Epidermal melanocyte (primary cell): Measurements from ENCODE around the gene EFS.
A peak's percentile ranks its signal among the peaks of the same experiment; 100 is the strongest.

ENCODE experiments used
- DNase-seq: peaks from one replicate; pipeline ENCODE4 v3.0.0; 2011; ENCODE audit warnings: low spot score; ENCODE audit not compliant: insufficient read length

The EFS gene

GRCh38 chr14:23359167-23359626 is 5.8 kb downstream of the EFS start:
- DNase-seq = no peak

- DNase-seq = peak; percentile 3
Observed at GRCh38 chr14:23358553-23359166, 6.3 kb downstream of the EFS start.

- no peak for DNase-seq
Observed at GRCh38 chr14:23358042-23358441, 6.9 kb downstream of the EFS start.

DNA sequence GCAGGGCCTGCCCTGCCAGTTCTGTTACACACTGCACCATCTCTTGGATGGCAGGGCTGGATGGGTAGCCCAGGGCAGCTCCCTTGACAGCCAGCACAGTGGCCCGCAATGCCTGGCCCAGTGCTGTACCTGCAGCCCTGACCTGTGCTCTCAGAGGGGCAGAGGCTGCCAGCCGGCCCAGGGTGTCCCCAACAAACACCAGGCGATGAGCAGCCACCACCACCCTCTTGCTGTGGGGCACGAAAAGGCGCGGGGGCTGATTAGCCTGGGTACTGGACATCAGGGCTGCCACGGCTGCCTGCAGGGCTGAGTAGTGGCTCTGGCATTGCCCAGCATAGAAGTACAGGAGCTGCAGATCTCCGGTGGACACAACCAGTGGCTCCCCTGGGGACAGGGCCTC is 7.7 kb downstream of the EFS start:
- no peak for DNase-seq

GRCh38 chr14:23356662-23357061 is 8.3 kb downstream of the EFS start:
- DNase-seq = no peak

DNA sequence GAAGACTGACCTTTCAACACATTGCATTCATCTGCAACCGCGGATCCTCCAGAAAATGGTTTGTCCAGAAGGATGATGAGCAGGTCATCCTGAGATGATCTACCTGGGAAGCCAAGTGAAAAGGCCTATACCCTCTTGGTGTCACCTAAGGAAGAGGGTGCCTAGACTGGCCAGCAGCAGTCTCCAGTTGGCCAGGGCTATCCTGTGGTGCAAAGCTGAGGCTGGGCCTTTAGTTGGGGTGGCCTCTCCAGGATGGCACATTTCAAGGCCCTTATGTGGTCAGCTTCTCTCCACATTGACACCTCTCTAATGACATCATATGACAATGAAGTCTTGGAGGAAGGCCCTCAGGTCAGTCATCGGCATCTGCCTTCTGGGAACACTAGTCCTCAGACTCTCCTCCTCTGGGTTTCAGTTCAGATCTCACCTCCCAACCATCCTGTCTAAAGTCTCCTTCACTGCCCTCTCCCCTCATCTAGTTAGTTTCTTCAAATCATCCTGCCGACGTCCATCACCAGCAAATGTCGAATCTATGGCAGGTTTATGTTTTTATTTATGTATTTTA is 9.0 kb downstream of the EFS start:
- no peak for DNase-seq

- no peak for DNase-seq
Observed at GRCh38 chr14:23354990-23355389, 10.0 kb downstream of the EFS start.

GRCh38 chr14:23353433-23353780 is 11.6 kb downstream of the EFS start:
- no peak for DNase-seq

DNA sequence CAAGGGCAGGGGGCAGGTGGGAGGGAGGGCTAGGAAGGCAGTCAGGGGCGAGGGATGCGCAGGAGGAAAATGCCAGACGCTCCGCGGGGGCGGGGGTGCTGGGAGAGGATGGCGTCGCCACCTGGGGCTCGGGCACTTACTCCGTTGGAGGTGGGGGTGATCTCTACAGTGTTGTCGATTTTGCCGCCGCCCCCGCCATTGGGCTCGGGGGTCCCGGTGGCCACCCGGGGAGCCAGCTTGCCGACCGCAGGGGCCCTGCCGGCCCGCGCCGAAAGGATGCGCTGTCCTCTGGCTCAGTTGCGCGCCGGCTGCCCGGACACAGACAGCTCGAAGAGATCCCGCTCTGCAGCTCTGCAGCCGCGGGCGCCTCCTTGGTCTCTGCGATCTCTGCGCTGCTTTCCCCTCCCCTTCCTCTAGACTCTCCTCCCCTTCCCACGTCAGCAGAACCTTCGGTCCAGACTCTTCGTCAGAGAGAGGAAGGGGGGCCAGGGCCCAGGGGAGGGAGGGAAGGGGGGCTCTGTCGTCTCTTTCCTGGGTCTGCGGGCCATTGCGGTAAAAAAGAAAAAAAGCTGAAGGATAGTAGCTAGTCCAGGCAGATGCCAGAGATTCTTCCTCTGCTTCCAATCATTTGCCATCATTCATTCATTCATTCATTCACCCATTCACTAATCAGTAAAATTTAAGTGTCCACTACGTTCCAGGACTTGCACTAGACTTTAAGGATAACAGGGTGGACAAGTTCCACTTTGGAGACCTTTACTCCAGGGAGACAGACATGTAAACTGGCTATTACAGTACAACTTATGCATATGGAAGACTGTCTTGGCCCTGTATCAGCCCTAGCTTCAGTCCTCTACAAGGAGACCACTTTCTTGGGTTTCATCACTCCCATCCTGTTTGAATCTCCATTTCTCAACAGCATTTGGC is 12.2 kb downstream of the EFS start, which contains the start of gene SLC22A17:
Gene SLC22A17 (minus strand): TSS at position 382 of the 927 bp plus-strand sequence.
- peak; percentile 95 for DNase-seq

GRCh38 chr14:23351681-23352505 is 13.1 kb downstream of the EFS start:
- DNase-seq = no peak

GRCh38 chr14:23349156-23349845 is 15.7 kb downstream of the EFS start:
- DNase-seq = no peak

DNA sequence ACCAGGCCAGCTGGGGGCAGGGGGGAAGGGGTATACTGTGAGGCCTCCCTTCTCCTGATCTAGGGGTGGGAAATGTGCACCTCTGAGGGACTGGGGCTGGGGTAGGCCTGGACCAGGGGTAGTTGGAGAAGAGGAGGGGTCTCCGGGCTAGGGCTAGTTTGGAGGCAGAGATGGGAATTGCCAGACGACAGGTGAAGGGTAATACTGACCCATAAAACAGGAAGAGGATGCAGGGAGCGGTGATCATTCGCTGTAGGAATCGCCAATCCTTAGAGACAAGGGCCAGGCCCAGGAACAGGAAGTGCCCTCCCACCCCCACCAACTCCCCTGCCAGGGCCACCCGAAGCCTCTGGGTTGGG is 16.7 kb downstream of the EFS start:
- no peak for DNase-seq

GRCh38 chr14:23347406-23348296 is 17.3 kb downstream of the EFS start:
- DNase-seq = no peak

DNA sequence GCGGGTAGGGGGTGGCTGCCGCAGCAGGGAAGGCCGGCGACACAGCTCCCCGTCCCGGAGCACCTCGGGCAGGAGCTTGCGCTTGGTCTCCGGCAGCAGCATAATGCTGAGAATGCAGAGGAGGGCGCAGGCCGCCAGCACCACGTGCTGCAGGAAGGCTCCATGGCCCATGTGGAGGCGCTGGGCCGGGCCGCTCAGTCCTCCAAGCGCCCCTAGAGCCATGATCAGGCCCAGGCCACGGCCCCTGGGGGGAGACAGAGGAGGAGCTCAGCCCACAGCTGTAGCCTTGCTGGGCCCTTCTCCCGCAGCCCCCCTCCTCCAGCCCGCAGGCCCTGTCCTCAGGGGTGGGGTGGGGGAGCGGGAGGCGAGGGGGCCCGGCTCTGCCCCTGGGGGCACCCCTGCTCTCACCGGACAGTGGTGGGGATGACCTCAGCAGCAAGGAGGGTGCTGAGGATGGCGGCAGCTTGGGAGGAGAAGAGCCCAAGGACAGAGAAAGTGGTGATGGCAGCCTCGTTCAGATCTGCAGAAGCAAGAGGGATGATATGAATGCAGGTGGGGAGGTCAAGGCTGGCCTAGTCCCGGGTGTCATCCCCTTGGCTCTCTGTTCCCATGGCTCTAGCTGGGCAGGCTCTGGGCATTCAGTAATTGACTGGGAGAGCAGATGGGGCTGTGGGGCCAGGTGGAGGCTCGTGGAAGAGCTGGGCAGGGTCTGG is 18.1 kb downstream of the EFS start:
- no peak for DNase-seq

DNA sequence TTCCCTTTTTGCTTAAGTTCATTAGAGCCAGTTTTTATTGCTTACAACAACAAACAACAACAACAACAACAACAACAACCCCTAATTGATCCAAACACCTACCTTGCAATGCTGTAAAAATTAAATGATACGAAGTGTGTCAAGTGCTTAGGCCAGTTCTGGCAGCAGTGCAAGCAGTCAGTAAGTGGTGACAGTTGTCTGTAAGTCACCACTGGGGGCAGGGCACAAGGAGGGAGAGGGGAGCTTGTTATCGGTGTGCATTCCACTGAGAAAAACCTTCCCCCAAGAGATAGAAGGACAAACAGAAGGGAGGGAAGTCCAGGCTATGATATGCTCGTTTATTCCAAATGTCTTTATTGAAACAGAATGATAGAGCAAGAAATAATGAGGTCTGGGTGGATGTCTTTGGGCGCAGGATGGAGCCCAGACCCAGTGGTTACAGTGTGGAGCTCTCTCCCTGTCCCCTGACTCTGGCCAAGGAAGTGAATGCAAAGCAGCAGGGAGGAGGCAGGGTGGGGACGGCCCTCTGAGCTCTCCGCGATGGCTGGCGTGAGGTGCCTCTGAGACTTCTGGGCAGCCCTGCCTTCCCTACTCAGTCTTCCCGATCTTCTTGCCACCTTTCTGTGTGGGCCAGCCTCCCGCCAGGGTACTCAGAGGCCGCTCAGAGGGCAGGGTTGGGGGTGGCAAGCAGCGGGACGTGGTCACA is 18.8 kb downstream of the EFS start:
- no peak for DNase-seq

GRCh38 chr14:23344481-23344880 is 20.5 kb downstream of the EFS start:
- DNase-seq = no peak

DNA sequence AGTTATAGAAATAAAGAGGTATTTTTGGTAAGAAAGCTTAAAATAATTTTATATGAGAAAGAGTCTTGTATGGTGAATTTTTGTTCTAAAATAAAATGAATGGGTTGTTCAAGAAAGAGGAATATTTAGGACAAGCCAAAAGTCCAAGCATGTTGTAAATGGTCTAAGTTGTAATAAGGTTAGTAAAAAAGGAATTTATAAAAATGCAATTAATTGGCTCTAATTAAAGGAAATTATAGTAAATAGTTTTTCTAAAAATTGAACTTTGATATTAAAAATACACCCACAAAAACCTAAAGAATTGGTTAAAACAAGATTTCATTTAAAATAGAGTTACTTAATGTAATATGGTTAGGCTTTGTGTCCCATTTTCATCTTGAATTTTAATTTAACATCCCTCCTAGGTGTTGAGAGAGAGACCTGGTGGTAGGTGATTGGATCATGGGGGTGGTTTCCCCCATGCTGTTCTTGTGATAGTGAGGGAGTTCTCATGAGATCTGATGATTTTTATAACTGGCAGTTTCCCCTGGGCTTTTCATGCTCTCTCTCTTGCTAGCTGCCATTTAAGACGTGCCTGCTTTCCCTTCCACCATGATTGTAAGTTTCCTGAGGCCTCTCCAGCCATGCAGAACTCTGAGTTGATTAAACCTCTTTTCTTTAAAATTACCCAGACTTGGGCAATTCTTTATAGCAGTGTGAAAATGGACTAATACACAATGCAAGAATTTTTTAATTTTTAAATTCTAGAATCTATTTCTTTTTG is 25.3 kb downstream of the EFS start:
- no peak for DNase-seq

GRCh38 chr14:23335623-23336022 is 29.3 kb downstream of the EFS start:
- DNase-seq = no peak
